Measurements from ENCODE around the gene NGEF.

GRCh38 chr2:233056961-233057605 lies 44.0 kb upstream of the NGEF start:
- no peak for TF ChIP-seq POLR2A (IDR thresholded peaks at IDR 0.05; ENCODE audit: low read length)
- no peak for TF ChIP-seq GATA1 (IDR thresholded peaks at IDR 0.05; ENCODE audit: low read depth, low read length)

All from erythroblast (primary cell).